ENCODE data around the gene SETBP1.

Gene SETBP1

GRCh38 chr18:45025089-45025450 is 344.4 kb downstream of the SETBP1 start (continued):
- TF ChIP-seq ZNF510 (tag by site-specific recombination; IDR thresholded peaks at IDR 0.05; ENCODE audit: insufficient replicate concordance) = no peak

GRCh38 chr18:45026162-45026561 is 345.5 kb downstream of the SETBP1 start:
- TF ChIP-seq KLF8 (tag by site-specific recombination; IDR thresholded peaks at IDR 0.05) = no peak
- TF ChIP-seq ZNF664 (tag by site-specific recombination; IDR thresholded peaks at IDR 0.05) = no peak
- TF ChIP-seq ZNF501 (tag by site-specific recombination; IDR thresholded peaks at IDR 0.05) = no peak
- TF ChIP-seq ZNF660 (tag by site-specific recombination; IDR thresholded peaks at IDR 0.05) = no peak
- TF ChIP-seq GFI1B (tag by site-specific recombination; IDR thresholded peaks at IDR 0.05) = no peak
- TF ChIP-seq GLIS2 (tag by site-specific recombination; IDR thresholded peaks at IDR 0.05) = no peak
- no peak for TF ChIP-seq ZNF175 (tag by site-specific recombination; IDR thresholded peaks at IDR 0.05)
- no peak for TF ChIP-seq ZNF639 (tag by site-specific recombination; IDR thresholded peaks at IDR 0.05)
- TF ChIP-seq ZNF394 (tag by site-specific recombination; IDR thresholded peaks at IDR 0.05; ENCODE audit: borderline replicate concordance) = no peak
- no peak for TF ChIP-seq ZNF292 (tag by site-specific recombination; IDR thresholded peaks at IDR 0.05; ENCODE audit: borderline replicate concordance, low read depth)
- no peak for TF ChIP-seq ZBTB7A (tag by site-specific recombination; IDR thresholded peaks at IDR 0.05; ENCODE audit: low read depth)
- no peak for TF ChIP-seq KLF1 (tag by site-specific recombination; IDR thresholded peaks at IDR 0.05)
- TF ChIP-seq ZNF174 (tag by site-specific recombination; IDR thresholded peaks at IDR 0.05) = no peak
- H3K36me3 ChIP-seq (ENCODE audit: control insufficient read depth in 2 of 2, insufficient read depth in 1 of 2, low read length in 2 of 2) = no peaks in the 10 kb centered on the region
- H3K4me3 ChIP-seq (ENCODE audit: low read depth, low read length) = no peak overlapping the region
- H3K9me3 ChIP-seq (ENCODE audit: control insufficient read depth, insufficient read depth, low read depth, low read length) = no peaks in the 10 kb centered on the region
- no peaks in the 10 kb centered on the region for H3K4me1 ChIP-seq (ENCODE audit: control insufficient read depth, insufficient read depth, low read length)
- ChIA-PET POLR2A (no interaction called here), CTCF (no interaction called here)
- no peak overlapping the region for H3K27ac ChIP-seq (ENCODE audit: extremely low read depth, low read depth, low read length)

- Histone ChIP-seq H3K9me3 (ENCODE audit: control insufficient read depth, insufficient read depth, low read depth, low read length) (no peaks in the 10 kb centered on the region), H3K4me1 (ENCODE audit: control insufficient read depth, insufficient read depth, low read length) (no peaks in the 10 kb centered on the region), H3K36me3 (ENCODE audit: control insufficient read depth in 2 of 2, insufficient read depth in 1 of 2, low read length in 2 of 2) (no peaks in the 10 kb centered on the region), H3K4me3 (ENCODE audit: low read depth, low read length) (no peak overlapping the region), H3K27ac (ENCODE audit: extremely low read depth, low read depth, low read length) (no peak overlapping the region)
- CTCF ChIA-PET = interaction anchor here (0.6 kb wide), 1 partner anchor 55 kb away, joined by 3 read pairs; no protein-coding TSS in a partner anchor
- TF ChIP-seq HIC1 (tag by site-specific recombination; IDR thresholded peaks at IDR 0.05) (no peak), ZNF521 (tag by site-specific recombination; IDR thresholded peaks at IDR 0.05) (no peak), ZFP69B (tag by site-specific recombination; IDR thresholded peaks at IDR 0.05) (no peak), KLF7 (tag by site-specific recombination; IDR thresholded peaks at IDR 0.05; ENCODE audit: borderline replicate concordance) (no peak), ZFP3 (tag by site-specific recombination; IDR thresholded peaks at IDR 0.05; ENCODE audit: low read depth) (no peak), GFI1B (tag by site-specific recombination; IDR thresholded peaks at IDR 0.05) (no peak), PRDM4 (tag by site-specific recombination; IDR thresholded peaks at IDR 0.05) (no peak), ZNF391 (tag by site-specific recombination; IDR thresholded peaks at IDR 0.05; ENCODE audit: borderline replicate concordance, low read depth) (no peak)
- POLR2A ChIA-PET = no interaction called here
Measured at GRCh38 chr18:45034179-45034578, 353.5 kb downstream of the SETBP1 start.
